Ovary (tissue), 9 donors: ENCODE data around the gene HDAC2. TPM values are rescaled to one million over a fixed set of nuclear protein-coding genes. Genes with fewer than 3 reads are reported as not detected.

Experiments used
- DNase-seq, 5 donors: peaks; one replicate each; pipeline ENCODE4 v3.0.0-alpha.2; 2019 to 2020
- H3K27ac ChIP-seq, 2 donors: fragments of 200-600 bp; one replicate each; pipeline versions ENCODE4 v1.5.1 to v1.8.0; 2019 to 2022
- H3K27me3 ChIP-seq: fragments of 200-600 bp; one replicate; pipeline ENCODE4 v1.8.0; 2022
- H3K36me3 ChIP-seq: fragments of 200-600 bp; sonication (generic); one replicate; pipeline ENCODE4 v1.5.1; 2019
- H3K4me1 ChIP-seq: one replicate; pipeline ENCODE4 v1.8.1; 2013; ENCODE audit warnings: mild to moderate bottlenecking, moderate library complexity; ENCODE audit not compliant: insufficient read depth
- H3K4me3 ChIP-seq: fragments of 200-600 bp; sonication (generic); one replicate; pipeline ENCODE4 v1.5.1; 2017
- H3K9me3 ChIP-seq, 2 donors: fragments of 200-600 bp in 1 of 2; sonication (generic) in 1 of 2; one replicate each; pipeline versions ENCODE4 v1.5.1 to v1.8.1; 2013 to 2019; ENCODE audit warnings: mild to moderate bottlenecking in 1 of 2, moderate library complexity in 1 of 2
- CTCF ChIP-seq, 3 donors: fragments of 450-650 bp in 2 of 3; fragments of 200-600 bp in 1 of 3; IDR thresholded peaks; one replicate each; pipeline versions ENCODE4 v1.5.1 to v1.8.0; 2016 to 2022; ENCODE audit warnings: antibody characterized with exemption in 3 of 3, mild to moderate bottlenecking in 1 of 3
- EP300 ChIP-seq: sonication (generic); formaldehyde crosslinking; IDR thresholded peaks from one replicate; pipeline ENCODE4 v1.6.1; 2017; ENCODE audit warnings: antibody characterized with exemption
- POLR2A ChIP-seq: fragments of 450-650 bp; IDR thresholded peaks from one replicate; pipeline ENCODE4 v1.6.1; 2017; ENCODE audit warnings: antibody characterized with exemption, mild to moderate bottlenecking, moderate library complexity
- WGBS, 3 donors: extraction: QIAGEN DNeasy Blood & Tissue Kit in 1 of 3; methylation state at CpG; one replicate each; pipeline versions ENCODE4 v1.1.5 to v1.1.7; 2013 to 2017; 5-methylcytosine and 5-hydroxymethylcytosine counted together
- intact Hi-C, 4 donors: fragments of 100-400 bp; cut with DNase I; formaldehyde crosslinking; loops; one replicate each; pipeline versions ENCODE4 v1.11.0 to v1.15.1; 2022 to 2023
- polyA plus RNA-seq, 2 donors: library from polyadenylated mRNA; stranded (reverse); fragments of 200-250 nt in 1 of 2; fragments of 350-450 nt in 1 of 2; fragmentation: Illumina TruSeq in 1 of 2; extraction: RNeasy Lipid Tissue Mini Kit (QIAGEN cat#74804) in 1 of 2; gene quantifications; one replicate each; pipeline ENCODE4 v1.2.3, GENCODE V29; 2013 to 2014
- total RNA-seq, 7 donors: library from RNA; depleted of rRNA in 2 of 7; stranded (reverse); fragments of >200 nt in 2 of 7; fragmentation: NEBNext Ultra II Directional in 3 of 7; extraction: Animal tissue kit (Norgen Biotek cat#: 25700) in 3 of 7; gene quantifications; one replicate each; pipeline versions ENCODE4 v1.1.0 to v1.2.4, GENCODE V29; 2016 to 2023
- donor health status: DM: no; HTN: no; CAD: no; lungs with moderate emphysema.
- donor health status: DM: no; HTN: no; CAD: no.
- donor health status: Bipolar disorder and iron deficiency.
- donor health status: DM: yes; HTN: yes; CAD: no.
- donor health status: DM: no; HTN: no; CAD: no.
- donor health status: DM: yes; HTN: yes; CAD: no.

Gene HDAC2
- total and polyA plus RNA-seq, 9 donors: 58.7 to 100 (median 80.3) TPM

GRCh38 chr6:113954653-113955052, 16.3 kb downstream of the HDAC2 start:
- no peak overlapping the region for H3K27ac ChIP-seq
- intact Hi-C loops: no loop called here
- H3K36me3 ChIP-seq: no peaks in the 10 kb centered on the region
- peaks cover 6% of the 10 kb centered on the region for H3K4me1 ChIP-seq
- H3K9me3 ChIP-seq: no peaks in the 10 kb centered on the region
- DNase-seq: no peak
- TF ChIP-seq CTCF (IDR thresholded peaks at IDR 0.05) (no peak), EP300 (no peak), POLR2A (no peak)
- H3K4me3 ChIP-seq: no peak overlapping the region
- no peaks in the 10 kb centered on the region for H3K27me3 ChIP-seq
- WGBS, 3 donors: 81 to 83% (median 81%) methylated on average over 1 of the region's 1 CpG

GRCh38 chr6:113953346-113953745, 17.6 kb downstream of the HDAC2 start:
- intact Hi-C loops: no loop called here
- Histone ChIP-seq H3K4me3 (no peak overlapping the region), H3K36me3 (no peaks in the 10 kb centered on the region), H3K27ac (no peak overlapping the region), H3K4me1 (peaks cover 6% of the 10 kb centered on the region), H3K27me3 (no peaks in the 10 kb centered on the region), H3K9me3 (no peaks in the 10 kb centered on the region)
- no peak for TF ChIP-seq EP300
- no peak for TF ChIP-seq POLR2A
- no peak for TF ChIP-seq CTCF (IDR thresholded peaks at IDR 0.05)
- no peak for DNase-seq

GRCh38 chr6:113949499-113949898, 21.4 kb downstream of the HDAC2 start:
- Histone ChIP-seq H3K36me3 (no peaks in the 10 kb centered on the region), H3K4me1 (peaks cover 3% of the 10 kb centered on the region), H3K27me3 (no peaks in the 10 kb centered on the region), H3K9me3 (no peaks in the 10 kb centered on the region), H3K4me3 (no peak overlapping the region), H3K27ac (no peak overlapping the region)
- WGBS, 3 donors: 87 to 97% (median 90%) methylated on average over 8 of the region's 8 CpGs
- intact Hi-C loops: no loop called here
- DNase-seq: no peak
- TF ChIP-seq EP300: no peak
- TF ChIP-seq CTCF (IDR thresholded peaks at IDR 0.05): no peak
- no peak for TF ChIP-seq POLR2A

- no peak overlapping the region for H3K4me3 ChIP-seq
- intact Hi-C loops: no loop called here
- no peaks in the 10 kb centered on the region for H3K4me1 ChIP-seq
- TF ChIP-seq CTCF (IDR thresholded peaks at IDR 0.05): no peak
- no peak for TF ChIP-seq EP300
- no peak for TF ChIP-seq POLR2A
- H3K9me3 ChIP-seq: no peaks in the 10 kb centered on the region
- H3K27ac ChIP-seq: no peak overlapping the region
- no peak for DNase-seq
- no peaks in the 10 kb centered on the region for H3K27me3 ChIP-seq
- no peaks in the 10 kb centered on the region for H3K36me3 ChIP-seq
- WGBS, 3 donors: 94 to 95% (median 95%) methylated on average over 2 of the region's 2 CpGs
Measured at GRCh38 chr6:113944701-113945100, 26.2 kb downstream of the HDAC2 start.

GRCh38 chr6:113939825-113940224, 31.1 kb downstream of the HDAC2 start:
- no peaks in the 10 kb centered on the region for H3K27me3 ChIP-seq
- no peak for DNase-seq
- no peaks in the 10 kb centered on the region for H3K9me3 ChIP-seq
- H3K27ac ChIP-seq: no peak overlapping the region
- no peak overlapping the region for H3K4me3 ChIP-seq
- H3K4me1 ChIP-seq: no peaks in the 10 kb centered on the region
- H3K36me3 ChIP-seq: no peaks in the 10 kb centered on the region
- TF ChIP-seq EP300 (no peak), POLR2A (no peak), CTCF (IDR thresholded peaks at IDR 0.05) (no peak)
- intact Hi-C loops: no loop called here
